NCI-H526 (cell line): ENCODE data around the gene FLVCR1.

Source experiments
- DNase-seq, 2 experiments: peaks; one replicate each; lab custom pipeline; 2025; lab: John Stamatoyannopoulos, UW

Gene FLVCR1

DNA sequence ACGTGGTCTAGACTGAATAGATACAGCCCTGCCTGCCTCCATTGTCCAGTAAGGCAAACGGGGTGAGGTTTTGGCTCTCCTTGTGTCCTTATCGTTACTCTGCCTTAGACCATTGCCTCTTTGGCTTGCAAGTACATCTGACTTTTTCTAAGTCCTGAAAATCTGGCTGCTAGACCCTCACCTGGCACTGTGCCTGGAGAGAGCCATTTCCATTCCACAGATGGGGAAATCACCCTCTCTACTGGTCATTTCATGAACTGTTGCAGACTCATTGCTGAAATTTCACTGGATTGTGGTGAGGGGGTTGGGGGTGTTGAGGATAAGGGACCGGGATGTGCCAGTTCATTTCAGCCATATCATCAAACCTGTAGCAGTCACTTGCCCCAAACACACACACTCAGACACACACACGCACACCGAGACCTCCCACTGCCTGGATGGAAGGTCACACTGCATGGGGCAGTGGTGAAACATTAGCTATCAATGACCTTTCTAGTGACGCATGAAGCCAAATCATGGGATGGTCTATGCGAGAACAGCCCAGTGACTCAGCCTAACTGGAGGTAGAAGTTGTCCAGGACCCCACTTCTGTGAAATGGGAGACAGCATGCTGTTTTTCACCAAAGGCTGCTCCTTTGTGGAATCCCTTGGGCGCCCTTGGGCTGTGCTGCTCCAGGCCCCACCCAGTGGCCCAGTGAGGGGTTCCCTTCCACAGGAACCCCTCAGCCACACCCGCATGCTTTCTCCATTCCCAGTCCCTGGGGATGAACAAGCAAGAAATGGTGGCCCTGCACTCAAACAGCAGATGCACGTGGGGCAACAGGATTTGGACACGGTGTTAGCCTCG is 57.4 kb downstream of the FLVCR1 start:
- peak in 1 of 2 experiments; percentile 11 for DNase-seq

DNA sequence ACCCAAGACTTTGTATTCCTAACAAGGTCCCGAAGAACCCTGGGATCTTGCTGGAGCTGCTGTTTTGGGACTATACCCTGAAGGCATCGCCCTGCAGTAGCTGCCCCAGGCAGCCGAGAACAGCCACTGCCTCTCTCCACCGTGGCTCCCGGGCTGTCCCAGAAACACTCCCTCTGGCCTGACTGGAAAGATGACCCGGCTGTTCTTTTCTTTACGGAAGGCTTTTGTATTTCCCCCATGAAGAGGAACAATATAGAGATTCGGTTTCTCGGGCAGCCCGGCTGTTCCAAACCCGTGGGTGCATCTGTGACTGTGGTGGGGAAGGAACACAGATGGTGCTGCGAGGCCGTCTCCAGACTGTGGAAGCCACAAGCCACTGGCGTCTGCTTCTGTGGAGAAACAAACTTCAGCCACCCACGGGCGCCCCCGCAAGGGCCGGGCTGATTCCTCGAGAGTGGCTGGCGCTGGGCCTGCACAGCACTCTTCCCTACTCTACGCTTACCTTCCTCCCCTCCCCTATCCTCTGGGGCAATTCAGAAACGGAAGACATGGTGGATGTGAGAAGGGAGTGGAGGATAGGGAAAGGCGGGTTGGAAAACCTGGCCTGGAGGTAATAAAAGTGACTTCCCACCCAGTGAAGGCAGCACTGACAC is 58.5 kb downstream of the FLVCR1 start:
- peak in 1 of 2 experiments; percentile 9 for DNase-seq

DNA sequence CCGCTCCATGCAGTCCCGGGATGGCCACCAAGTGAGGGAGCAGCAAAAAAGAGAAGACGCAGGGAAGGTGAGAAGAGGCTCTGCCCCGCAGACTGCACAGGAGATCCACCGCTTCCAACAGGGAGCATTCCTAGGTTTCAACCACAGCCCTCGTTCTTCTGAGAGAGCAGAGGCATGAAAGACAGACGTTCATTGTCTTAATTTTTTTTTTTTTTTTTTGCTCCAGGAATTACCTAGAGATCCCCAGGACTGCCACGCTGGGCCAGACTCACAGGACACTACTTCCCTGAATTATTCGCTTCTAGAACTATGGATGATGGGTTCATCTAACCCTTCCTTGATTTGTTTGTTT is 59.0 kb downstream of the FLVCR1 start:
- no peak for DNase-seq

DNA sequence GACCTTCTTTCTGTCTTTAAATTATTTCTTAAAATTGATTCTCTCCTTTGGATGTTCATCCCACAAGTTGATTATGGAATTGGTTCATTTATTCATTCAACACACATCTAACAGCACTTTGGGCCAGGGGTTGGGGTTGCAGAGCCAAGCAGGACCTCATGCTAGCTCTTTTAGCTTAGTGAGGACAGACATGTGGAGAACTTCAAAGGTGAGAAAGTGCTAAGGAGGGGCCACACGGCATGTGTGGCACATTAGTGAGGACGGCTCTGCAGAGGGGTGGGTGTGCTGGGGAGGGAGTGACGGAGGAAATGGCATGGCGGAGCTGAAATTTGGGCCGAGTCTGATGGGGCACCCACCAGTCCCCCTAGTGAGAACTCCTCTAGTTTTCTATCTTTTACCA is 59.8 kb downstream of the FLVCR1 start:
- no peak for DNase-seq

DNA sequence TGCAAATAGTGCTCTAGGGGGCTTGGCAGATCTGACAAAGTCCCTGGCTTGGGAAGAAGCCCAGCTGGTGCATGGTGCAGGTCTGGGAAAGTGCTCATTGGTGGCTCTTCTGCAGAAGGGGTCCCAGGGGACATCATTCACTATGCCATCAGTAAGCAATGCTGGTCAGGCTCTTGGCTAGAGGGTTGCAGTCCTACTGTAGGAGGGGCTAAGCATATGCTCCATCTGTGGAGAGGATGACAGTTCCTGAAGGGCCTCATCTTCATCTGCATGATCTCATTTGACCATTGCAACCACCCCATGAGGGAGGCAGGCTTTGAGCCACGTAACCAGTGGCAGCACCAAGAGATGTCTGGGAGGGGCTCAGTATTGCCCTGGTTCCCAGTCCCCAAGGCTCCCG is 60.7 kb downstream of the FLVCR1 start:
- peak in 1 of 2 experiments; percentile 0 for DNase-seq

DNA sequence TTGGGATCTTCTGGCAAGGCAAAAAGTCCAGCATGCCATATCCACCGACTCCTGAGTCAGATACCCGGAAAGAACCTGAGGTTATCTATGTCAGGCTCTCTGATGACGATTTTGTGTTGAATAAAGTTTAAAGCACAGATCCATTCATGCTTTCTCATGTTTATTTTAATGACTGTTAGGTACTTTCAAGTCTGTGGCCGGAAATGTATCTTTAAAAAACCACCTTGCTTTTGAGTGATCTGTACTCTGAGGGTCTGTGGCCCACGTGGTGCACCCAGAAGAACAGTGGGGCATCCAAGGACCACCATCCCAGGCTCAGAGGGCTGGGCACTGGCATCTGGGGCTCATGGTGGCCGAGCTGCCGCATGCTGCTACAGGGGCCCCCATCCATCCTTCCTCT is 62.2 kb downstream of the FLVCR1 start:
- no peak for DNase-seq

DNA sequence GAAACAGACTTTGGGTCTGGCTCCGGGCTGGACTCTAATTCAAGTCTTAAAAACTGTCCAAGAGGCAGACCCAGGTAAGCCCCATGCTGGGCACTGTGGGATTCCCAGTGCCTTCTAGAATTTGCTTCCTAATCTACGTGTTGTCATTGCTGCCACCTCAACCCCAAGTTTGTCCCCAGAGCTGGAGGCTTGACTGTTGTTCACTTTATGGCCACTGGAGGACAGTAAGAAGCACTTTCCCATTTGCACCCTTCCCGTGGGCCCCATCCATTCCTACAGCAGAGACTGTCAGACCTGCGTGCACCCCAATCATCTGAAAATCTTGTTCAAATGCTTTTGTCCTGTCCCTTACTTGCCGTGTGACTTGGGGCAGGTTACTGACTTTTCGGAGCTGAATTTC is 62.8 kb downstream of the FLVCR1 start:
- DNase-seq, result no peak

DNA sequence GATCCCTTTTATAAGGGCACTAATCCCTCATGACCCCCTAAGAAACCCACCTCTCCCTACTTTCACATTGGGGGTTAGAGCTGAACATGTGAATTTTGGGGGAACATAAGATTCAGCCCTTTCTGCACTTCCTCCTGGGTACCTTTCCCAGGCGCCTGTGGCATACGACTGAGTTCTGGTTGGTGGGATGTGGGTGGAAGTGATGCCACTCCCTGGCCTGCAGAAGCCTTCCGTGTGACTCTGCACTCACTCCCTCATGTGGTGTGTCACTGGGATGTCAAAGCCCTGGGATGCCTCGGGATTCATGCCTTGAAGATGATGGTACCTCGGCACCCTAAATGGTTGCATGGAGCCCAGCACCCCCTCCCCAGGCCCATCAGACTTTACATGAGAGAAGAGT is 63.9 kb downstream of the FLVCR1 start:
- no peak for DNase-seq

DNA sequence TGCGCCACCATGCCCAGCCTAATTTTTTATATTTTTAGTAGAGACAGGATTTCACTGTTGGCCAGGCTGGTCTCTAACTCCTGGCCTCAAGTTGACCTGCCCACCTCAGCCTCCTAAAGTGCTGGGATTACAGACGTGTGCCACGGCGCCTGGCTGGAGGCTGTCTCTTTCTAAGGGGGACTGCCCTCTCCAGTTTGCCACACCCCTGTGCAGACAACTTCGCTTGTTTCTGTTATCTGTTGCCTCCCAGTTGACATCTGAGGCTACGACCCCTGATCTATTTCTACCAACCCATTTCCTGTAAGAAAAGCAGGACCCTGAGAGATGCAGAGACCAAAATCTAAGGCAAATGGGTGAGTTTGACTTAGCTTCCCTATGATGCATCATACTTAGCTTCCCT is 68.3 kb downstream of the FLVCR1 start:
- DNase-seq, result no peak

DNA sequence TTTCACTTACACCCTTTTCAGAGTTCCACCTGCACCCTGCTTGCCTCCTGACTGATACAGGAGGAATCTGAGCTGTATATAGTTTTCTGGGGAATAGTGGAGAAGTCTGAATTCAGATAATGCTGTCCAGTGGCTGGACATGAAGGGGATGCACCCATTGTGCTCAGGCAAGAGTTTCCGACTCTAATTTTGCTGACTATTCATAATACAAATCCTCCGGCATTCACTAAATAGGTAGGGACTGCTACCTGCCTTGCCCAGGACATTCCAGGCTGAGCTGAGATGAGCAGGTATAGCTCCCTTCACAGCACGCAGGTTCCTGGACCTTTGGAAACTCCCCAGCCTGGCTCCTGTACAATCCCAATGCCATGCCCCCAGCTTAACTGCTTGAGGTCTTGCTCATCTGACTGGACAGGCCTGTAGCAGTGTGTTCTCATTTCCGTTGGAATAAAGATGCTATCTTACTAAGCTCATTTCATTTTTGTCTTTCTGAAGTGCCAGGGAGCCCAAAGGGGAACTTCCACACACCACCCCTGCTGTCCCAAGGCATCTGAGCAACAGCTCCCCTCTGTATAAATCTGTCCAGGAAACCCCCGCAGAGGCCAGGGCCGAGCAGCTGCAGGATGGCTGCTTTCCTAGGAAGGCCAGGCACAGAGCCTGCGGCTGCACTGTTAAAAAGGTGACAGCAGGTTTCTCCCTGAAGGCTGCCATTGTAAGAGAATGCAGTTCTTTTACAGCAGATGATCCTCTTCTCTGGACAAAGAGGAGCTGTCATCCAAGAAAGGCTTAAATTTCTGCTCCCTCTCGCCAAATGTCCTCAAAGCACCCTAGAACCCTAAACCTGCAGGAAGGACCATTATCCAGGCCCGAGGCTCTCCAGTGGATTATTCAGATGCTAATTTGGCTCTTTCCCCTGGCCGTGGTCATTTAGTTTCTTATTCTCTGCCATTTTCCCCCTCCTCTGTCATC is 70.5 kb downstream of the FLVCR1 start:
- DNase-seq, result no peak

DNA sequence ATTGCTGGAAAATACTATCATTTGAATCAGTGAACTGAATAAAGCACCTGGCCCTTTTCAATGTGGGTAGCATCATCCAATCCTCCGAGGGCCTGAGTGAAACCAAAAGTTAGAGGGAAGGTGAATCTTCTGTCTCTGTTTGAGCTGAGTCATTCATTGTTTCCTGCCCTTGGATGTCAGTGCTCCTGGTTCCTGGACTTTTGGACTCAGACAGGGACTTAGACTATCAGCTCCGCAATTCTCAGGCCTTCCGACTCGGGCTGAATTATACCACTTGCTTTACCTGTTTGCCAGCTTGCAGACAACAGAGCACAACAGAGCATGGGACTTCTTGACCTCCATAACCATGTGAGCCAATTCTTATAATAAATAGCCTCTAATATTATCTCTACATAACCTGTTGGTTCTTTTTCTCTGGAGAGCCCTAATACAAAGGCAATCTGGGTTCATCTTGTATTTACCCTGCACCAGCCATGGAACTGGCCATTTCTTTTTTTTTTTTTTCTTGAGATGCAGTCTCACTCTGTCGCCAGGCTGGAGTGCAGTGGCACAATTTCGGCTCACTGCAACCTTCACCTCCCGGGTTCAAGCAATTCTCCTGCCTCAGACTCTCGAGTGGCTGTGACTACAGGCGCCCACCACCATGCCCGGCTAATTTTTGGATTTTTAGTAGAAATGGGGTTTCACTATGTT is 73.1 kb downstream of the FLVCR1 start:
- no peak for DNase-seq

DNA sequence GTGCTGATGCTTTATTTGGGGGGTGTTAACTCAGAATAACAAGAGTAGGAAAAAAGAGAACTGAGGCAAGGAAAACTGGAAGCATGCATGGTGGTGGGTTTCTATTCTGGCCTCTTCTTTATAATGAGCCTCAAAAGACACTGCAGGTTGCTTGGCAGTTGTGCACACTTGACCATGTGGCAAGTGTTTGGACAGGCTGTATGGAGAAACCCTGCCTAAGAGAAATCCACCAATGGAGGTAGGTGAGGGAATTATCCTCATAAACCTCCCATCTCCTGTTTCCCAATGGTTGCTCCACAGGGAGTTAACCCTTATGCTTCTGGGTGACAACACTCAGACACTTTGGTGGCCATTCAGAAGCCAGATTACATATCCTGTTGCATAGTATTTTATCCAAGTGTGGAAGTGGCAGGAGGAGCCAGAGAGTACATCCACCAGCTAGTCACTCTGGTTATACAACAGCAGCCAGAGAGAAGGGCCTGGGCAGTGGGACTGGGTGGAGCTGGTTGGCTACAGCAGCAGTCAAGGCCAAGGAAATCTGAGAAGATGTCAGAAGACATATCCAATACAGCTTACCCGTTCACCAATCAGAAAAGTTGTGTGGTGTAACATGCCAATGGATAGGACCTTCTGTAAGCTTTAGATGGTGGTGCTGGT is 75.9 kb downstream of the FLVCR1 start:
- no peak for DNase-seq

DNA sequence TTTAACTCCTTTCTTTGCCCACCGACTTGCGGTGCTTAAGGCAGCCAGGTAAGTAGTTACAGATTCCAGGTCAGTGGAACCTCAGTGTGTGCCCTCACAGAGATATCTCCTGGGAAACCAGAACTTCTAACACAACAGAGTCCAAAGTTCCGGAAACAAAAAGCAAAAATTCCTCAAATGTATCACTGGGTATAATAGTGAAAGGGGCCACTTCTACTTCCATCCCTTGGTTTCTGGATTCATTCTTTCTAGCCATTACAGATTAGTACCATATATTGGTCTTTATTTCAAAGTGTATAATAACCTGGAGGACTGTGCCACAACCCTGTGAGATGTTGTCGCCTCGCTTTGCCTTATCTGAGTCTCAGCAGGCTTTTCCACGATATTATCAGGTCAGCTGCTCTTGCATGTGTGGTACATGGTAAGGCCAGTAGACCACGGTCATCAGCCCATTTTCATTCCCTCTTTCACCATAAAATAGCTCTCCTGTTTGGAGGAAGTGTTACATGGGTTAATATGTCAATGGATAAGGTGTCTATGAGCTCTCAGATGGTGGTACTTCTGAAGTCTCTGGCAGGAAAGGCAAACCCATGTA is 77.4 kb downstream of the FLVCR1 start:
- DNase-seq, result no peak

DNA sequence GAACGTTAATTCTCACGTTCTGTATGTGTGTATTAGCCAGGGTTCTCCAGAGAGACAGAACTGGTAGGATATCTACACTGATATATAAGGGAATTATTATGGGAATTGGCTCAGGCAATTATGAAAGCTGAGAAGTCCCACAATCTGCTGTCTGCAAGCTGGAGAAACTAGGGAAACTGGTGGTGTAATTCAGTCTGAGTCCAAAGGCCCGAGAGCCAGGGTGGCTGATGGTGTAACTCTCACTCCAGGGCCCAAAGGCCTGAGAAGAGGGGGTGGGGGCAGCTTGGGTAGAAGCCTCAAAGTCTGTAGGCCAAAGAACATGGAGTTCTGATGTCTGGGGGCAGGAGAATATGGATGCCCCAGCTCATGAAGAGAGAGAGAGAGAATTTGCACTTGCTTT is 79.0 kb downstream of the FLVCR1 start:
- no peak for DNase-seq

DNA sequence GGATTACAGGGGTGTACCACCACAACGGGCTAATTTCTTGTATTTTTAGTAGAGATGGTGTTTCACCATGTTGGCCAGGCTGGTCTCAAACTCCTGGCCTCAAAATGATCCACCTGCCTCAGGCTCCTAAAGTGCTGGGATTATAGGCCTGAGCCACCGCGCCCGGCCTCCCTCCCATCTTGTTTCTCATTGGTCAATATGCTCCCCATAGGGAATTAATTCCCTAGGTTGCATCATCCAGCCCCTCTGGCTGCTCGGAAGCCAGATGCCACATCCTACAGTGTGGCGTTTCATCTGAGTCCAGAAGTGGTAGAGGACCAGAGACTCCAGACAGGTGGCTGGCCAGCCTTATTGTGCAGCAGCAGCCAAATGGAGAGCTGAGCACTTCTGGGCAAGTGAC is 80.8 kb downstream of the FLVCR1 start:
- no peak for DNase-seq

DNA sequence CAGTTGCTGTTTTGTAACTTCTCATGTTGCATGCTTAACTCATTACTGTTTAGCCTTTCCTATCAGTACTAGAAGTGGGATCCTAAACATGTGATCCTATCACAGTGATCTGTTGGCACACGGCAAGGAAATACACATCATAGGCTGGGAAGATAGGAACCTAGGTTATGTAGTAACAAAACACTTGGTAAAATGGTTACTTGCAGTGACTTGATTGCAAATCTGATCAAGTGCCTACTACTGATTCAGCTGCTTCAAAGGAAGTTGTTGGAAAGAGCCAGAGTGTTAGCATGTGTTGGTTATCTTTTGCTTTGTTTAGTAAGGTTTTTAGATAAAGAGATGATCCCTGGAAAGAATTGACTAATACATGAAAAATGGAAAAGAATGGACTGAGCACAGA is 83.4 kb downstream of the FLVCR1 start:
- no peak for DNase-seq

DNA sequence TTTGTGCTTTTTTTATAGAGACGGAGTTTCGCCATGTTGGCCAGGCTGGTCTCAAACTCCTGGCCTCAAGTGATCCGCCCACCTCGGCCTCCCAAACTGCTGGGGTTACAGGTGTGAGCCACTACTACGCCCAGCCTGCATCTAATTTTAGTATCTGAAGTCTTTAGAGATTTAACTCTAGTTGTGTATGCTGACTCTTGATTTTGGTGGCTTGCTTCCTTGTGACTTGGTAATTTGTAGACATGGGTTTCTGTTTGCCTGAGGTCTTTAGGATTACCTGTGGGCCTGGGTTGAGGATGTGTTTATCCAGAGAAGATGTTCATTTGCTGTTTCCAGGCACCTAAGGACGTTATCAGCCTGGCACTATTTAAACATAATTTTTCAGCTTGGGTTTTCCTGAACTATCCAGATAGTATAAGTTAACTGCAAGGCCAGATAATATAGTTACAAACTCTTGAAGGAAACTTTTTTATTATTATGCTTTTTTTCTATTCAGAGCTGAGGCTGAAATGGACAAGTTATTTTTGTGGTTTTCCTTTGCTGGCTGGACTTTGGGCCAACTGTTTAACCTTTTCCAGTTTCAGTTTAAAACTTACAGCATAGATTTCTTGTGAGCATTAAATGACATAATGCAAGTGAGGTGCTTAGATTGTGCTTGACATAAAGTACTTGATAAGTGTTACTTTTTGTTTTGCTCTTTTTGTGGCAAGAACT is 84.8 kb downstream of the FLVCR1 start:
- no peak for DNase-seq

DNA sequence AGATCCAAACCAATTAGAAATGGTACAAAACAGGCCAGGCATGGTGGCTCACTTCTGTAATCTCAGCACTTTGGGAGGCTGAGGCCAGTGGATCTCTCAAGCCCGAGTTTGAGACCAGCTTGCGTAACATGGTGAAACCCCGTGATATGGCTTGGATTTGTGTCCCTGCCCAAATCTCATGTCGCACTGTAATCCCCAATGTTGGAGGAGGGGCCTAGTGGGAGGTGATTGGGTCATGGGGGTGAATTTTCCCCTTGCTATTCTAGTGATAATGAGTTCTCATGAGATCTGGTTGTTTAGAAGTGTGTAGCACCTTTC is 85.3 kb downstream of the FLVCR1 start:
- DNase-seq, result no peak

DNA sequence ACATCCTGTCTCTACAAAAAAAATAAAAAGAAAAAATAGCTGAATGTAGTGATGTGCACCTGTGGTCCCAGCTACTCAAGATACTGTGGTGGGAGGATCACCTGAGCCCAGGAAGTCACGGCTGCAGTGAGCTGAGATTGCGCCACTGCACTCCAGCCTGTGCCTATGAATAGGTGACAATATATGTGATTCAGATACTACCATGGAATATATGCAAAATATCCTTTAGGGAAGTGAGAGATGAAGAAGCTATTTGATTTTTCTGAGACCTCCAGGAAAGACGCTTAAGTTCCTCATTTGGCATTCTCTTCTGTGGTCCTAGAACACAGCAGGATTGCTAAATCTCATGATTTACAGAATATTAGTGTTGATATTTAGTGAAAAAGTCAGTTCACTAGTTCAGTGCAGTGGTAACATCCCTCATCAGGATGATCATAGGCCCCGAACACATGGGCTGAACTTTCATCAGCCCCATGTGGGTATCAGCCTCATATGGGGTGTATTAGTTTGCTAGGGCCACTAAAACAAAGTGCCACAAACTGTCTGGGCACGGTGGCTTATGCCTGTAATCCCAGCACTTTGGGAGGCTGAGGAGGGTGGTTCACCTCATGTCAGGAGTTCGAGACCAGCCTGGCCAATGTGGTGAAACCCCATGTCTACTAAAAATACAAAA is 86.3 kb downstream of the FLVCR1 start:
- DNase-seq, result no peak

DNA sequence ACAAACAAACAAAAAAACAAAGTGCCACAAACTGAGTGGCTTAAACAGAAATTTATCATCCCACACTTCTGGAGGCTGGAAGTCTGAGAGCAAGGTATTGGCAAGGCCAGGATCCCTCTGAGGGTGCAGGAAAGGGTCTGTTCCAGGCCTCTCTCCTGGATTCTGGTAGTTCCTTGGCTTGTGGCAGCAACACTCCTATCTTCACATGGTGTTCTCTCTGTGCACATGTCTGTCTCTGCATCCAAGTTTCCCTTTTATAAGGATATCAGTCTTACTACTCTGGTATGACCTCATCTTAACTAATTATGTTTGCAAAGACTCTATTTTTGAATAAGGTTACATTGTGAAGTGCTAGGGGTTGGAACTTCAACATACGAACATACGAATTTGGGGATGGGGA is 87.0 kb downstream of the FLVCR1 start:
- no peak for DNase-seq
